SKM-1 treated with dmso at 0.1 percent for 144 hours (cell line): ENCODE data around the gene ERBB4.

ENCODE experiments used
- DNase-seq: peaks from one replicate; lab custom pipeline; 2025; ENCODE audit not compliant: unreplicated experiment; lab: John Stamatoyannopoulos, UW

Gene ERBB4

GRCh38 chr2:212428681-212429478, 109.7 kb downstream of the ERBB4 start:
- DNase-seq, result no peak

- DNase-seq, result no peak
Measured at GRCh38 chr2:212427638-212428037, 111.0 kb downstream of the ERBB4 start.

- no peak for DNase-seq
Measured at GRCh38 chr2:212426637-212427412, 111.8 kb downstream of the ERBB4 start.

- no peak for DNase-seq
Measured at GRCh38 chr2:212424082-212424481, 114.5 kb downstream of the ERBB4 start.

- DNase-seq, result no peak
Measured at GRCh38 chr2:212423089-212423488, 115.5 kb downstream of the ERBB4 start.

- no peak for DNase-seq
Measured at GRCh38 chr2:212421556-212422334, 116.9 kb downstream of the ERBB4 start.

GRCh38 chr2:212416086-212416485, 122.5 kb downstream of the ERBB4 start:
- DNase-seq, result no peak

GRCh38 chr2:212414767-212415211, 123.8 kb downstream of the ERBB4 start:
- no peak for DNase-seq

GRCh38 chr2:212409560-212409959, 129.0 kb downstream of the ERBB4 start:
- DNase-seq, result no peak

GRCh38 chr2:212408524-212408923, 130.1 kb downstream of the ERBB4 start:
- no peak for DNase-seq

GRCh38 chr2:212406716-212407115, 131.9 kb downstream of the ERBB4 start:
- no peak for DNase-seq

GRCh38 chr2:212402316-212402715, 136.3 kb downstream of the ERBB4 start:
- DNase-seq, result no peak

GRCh38 chr2:212398316-212398715, 140.3 kb downstream of the ERBB4 start:
- no peak for DNase-seq

GRCh38 chr2:212392544-212392943, 146.1 kb downstream of the ERBB4 start:
- no peak for DNase-seq

GRCh38 chr2:212392043-212392442, 146.6 kb downstream of the ERBB4 start:
- no peak for DNase-seq

- DNase-seq, result no peak
Measured at GRCh38 chr2:212387146-212387545, 151.5 kb downstream of the ERBB4 start.

GRCh38 chr2:212385241-212385640, 153.4 kb downstream of the ERBB4 start:
- no peak for DNase-seq

GRCh38 chr2:212384027-212384426, 154.6 kb downstream of the ERBB4 start:
- no peak for DNase-seq

GRCh38 chr2:212381428-212382102, 157.0 kb downstream of the ERBB4 start:
- DNase-seq, result no peak

GRCh38 chr2:212379103-212379502, 159.5 kb downstream of the ERBB4 start:
- no peak for DNase-seq

- no peak for DNase-seq
Measured at GRCh38 chr2:212367431-212367830, 171.2 kb downstream of the ERBB4 start.
